Endothelial cell (in vitro differentiated cells): Measurements from ENCODE around the gene RGS3. TPM values are rescaled to one million over a fixed set of nuclear protein-coding genes. Genes with fewer than 3 reads are reported as not detected.

Experiments used
- DNase-seq: peaks from one replicate; pipeline ENCODE4 v3.0.0; 2021; ENCODE audit warnings: low spot score
- H3K27ac Mint-ChIP-seq: one replicate; pipeline ENCODE4 v1.8.0; 2021; ENCODE audit warnings: mixed read lengths, inconsistent platforms; ENCODE audit not compliant: unreplicated experiment
- H3K27me3 Mint-ChIP-seq: one replicate; pipeline ENCODE4 v1.8.0; 2021; ENCODE audit warnings: mild to moderate bottlenecking, moderate library complexity, mixed read lengths, inconsistent platforms; ENCODE audit not compliant: unreplicated experiment
- H3K36me3 Mint-ChIP-seq: one replicate; pipeline ENCODE4 v1.8.0; 2021; ENCODE audit warnings: mild to moderate bottlenecking, low read depth, mixed read lengths, inconsistent platforms; ENCODE audit not compliant: unreplicated experiment
- H3K4me1 Mint-ChIP-seq: one replicate; pipeline ENCODE4 v1.8.0; 2021; ENCODE audit warnings: mild to moderate bottlenecking, mixed read lengths, inconsistent platforms; ENCODE audit not compliant: unreplicated experiment
- H3K4me3 Mint-ChIP-seq: one replicate; pipeline ENCODE4 v1.8.0; 2021; ENCODE audit warnings: mild to moderate bottlenecking, mixed read lengths, inconsistent platforms; ENCODE audit not compliant: unreplicated experiment
- H3K9me3 Mint-ChIP-seq: one replicate; pipeline ENCODE4 v1.8.0; 2021; ENCODE audit warnings: mixed read lengths, inconsistent platforms; ENCODE audit not compliant: unreplicated experiment
- total RNA-seq: library from RNA; stranded (reverse); fragmentation: NEBNext Ultra II Directional; extraction: Animal tissue kit (Norgen Biotek cat#: 25700); gene quantifications from one replicate; pipeline ENCODE4 v1.2.1, GENCODE V29; 2021; ENCODE audit not compliant: unreplicated experiment
- TF ChIP-seq, protein P1 (sequence below): fragments of 200-600 bp; sonication (generic); IDR thresholded peaks from one replicate; pipeline ENCODE4 v1.5.0; 2021; ENCODE audit warnings: antibody characterized with exemption; ENCODE audit not compliant: unreplicated experiment

RGS3 gene
- total RNA-seq, 1 donor from 2014 or later: 474 TPM

DNA sequence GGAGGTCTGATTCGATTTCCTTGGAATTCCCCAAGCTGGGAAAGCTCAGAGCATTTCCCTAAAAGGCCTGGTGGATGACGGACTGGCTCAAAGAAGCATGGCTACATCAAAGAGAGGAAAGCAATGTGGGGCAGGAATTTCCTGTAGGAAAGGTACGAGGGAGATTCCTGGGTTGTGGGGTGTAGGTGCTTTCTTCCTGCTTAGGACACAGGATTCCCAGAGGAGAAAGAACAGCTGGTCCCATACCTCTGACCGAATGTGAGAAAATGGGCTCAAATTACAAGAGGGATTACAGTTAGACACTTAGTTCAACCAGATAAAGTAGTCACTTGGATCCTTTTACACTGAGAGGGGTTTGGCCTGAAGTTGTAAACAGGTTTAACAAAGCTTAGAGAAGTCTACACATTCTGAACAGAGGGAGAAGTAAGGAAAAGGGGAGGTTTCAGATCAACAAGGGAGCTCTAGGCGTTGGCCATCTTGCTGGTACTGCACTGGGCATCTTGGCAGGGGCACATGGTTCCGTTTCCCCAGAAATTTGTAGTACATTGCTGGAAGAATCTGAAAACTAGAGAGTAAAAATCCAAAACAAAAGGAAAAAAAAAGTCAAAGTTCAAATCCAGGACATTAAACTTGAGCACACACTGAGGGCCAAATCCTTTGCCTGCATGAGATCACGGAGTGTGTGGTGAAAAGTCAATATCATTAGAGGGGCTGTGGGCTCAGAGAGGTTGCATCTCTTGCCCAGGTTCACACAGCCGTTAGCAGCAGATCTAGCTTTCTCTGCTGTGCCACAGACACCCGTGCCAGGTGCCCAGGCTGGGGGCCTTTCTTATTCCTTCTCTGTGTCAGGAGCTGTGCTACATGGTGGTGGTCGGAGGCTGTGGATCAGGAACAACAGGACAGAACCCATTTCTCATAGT is 171.3 kb downstream of the RGS3 start:
- DNase-seq: peak; percentile 47
- TF ChIP-seq, protein P1, sequence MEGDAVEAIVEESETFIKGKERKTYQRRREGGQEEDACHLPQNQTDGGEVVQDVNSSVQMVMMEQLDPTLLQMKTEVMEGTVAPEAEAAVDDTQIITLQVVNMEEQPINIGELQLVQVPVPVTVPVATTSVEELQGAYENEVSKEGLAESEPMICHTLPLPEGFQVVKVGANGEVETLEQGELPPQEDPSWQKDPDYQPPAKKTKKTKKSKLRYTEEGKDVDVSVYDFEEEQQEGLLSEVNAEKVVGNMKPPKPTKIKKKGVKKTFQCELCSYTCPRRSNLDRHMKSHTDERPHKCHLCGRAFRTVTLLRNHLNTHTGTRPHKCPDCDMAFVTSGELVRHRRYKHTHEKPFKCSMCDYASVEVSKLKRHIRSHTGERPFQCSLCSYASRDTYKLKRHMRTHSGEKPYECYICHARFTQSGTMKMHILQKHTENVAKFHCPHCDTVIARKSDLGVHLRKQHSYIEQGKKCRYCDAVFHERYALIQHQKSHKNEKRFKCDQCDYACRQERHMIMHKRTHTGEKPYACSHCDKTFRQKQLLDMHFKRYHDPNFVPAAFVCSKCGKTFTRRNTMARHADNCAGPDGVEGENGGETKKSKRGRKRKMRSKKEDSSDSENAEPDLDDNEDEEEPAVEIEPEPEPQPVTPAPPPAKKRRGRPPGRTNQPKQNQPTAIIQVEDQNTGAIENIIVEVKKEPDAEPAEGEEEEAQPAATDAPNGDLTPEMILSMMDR: no peak
- Mint-ChIP-seq H3K27ac (peak overlapping the region; percentile 97), H3K4me1 (peaks cover 52% of the 10 kb centered on the region), H3K9me3 (no peaks in the 10 kb centered on the region), H3K4me3 (peak overlapping the region; percentile 17), H3K36me3 (no peaks in the 10 kb centered on the region), H3K27me3 (peaks cover 20% of the 10 kb centered on the region)

DNA sequence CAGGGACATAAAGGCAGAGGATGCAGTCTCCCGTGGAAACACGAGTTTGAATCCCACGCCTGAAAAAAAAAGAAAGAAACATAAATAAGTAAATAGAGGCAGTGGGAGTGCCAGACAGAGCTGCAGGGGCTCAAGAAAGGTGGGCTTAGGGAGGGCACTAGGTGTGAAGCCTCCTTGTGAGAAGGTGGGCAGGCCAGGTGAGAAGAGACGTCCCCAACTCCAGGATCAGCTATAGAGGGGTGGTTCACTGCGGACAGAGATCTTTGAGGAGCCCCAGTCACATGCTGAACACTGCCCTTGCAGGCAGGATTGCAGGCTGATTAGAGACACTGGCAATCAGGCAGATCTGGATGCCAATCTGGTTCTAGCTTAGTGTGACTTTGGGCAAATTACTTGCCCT is 172.1 kb downstream of the RGS3 start:
- Mint-ChIP-seq H3K9me3 (no peaks in the 10 kb centered on the region), H3K4me1 (peaks cover 52% of the 10 kb centered on the region), H3K27ac (peak overlapping the region; percentile 97), H3K27me3 (peaks cover 20% of the 10 kb centered on the region), H3K36me3 (no peaks in the 10 kb centered on the region), H3K4me3 (no peak overlapping the region)
- DNase-seq: no peak
- TF ChIP-seq, protein P1: no peak

DNA sequence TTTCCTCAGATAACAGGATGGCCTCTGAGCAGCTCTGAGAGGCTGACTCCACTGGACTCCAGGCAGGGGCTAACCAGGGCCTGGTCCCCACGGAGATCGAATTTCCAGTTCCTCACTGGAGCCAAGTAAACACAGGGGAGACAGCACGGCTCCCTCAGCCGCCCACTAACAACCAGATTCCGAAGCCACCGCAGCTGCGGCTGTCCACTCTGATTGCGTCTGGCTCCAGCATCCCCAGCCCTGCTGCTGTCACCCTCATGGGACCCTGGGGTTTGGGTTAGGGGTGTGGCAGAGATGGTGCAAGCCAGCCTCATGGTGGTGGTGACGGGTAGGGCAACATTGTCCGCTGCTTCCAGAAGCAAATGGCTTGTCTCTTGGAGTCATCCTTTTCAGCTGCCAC is 172.6 kb downstream of the RGS3 start:
- no peak for DNase-seq

DNA sequence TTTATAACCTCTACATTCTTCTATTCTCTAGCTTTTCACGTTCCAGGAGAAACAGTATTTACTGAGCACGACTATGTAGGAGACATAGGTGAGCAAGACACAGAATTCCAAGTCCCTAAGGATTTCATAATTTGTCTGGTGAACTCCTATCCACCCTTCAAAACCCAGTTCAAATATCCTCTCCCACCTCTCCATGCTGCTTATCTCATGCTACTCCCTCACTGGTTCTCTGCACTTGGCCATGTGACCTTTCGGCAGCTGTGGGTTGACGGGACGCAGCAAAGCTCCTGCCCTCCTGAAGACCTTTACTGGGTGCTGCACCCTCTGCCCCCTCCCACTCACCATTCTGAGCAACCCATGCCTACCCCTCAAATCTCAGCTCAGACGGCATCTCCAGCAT is 173.2 kb downstream of the RGS3 start:
- H3K27me3 Mint-ChIP-seq: peaks cover 22% of the 10 kb centered on the region
- peak overlapping the region; percentile 78 for H3K27ac Mint-ChIP-seq
- TF ChIP-seq, protein P1: no peak
- H3K36me3 Mint-ChIP-seq: no peaks in the 10 kb centered on the region
- no peaks in the 10 kb centered on the region for H3K9me3 Mint-ChIP-seq
- H3K4me3 Mint-ChIP-seq: no peak overlapping the region
- H3K4me1 Mint-ChIP-seq: peaks cover 52% of the 10 kb centered on the region
- DNase-seq: no peak

More for the DNA sequence above, 172.6 kb downstream of the RGS3 start:
- Mint-ChIP-seq H3K9me3 (no peaks in the 10 kb centered on the region), H3K4me3 (no peak overlapping the region), H3K36me3 (no peaks in the 10 kb centered on the region), H3K4me1 (peaks cover 52% of the 10 kb centered on the region), H3K27ac (peak overlapping the region; percentile 97), H3K27me3 (peaks cover 22% of the 10 kb centered on the region)
- TF ChIP-seq, protein P1: no peak

DNA sequence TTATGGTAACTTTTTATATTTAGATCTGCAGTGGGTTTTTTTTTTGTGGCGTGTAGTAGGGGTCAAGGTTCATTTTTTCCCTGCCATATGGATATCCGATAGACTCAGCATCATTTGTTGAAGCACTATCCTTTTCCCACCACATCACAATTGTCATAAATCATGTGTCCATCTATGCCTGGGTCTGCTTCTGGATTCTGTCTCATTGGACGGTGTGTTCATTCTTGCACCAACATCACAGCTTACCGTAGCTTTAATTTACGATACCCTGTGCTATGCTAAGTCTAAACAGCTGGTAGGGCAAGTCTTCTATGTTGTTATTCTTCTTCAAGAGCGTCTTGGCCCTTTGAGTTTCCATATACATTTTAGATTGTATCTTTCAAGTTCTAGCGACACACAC is 175.0 kb downstream of the RGS3 start:
- no peaks in the 10 kb centered on the region for H3K9me3 Mint-ChIP-seq
- H3K4me3 Mint-ChIP-seq: no peak overlapping the region
- DNase-seq: no peak
- H3K36me3 Mint-ChIP-seq: no peaks in the 10 kb centered on the region
- TF ChIP-seq, protein P1: no peak
- no peak overlapping the region for H3K27ac Mint-ChIP-seq
- peaks cover 40% of the 10 kb centered on the region for H3K4me1 Mint-ChIP-seq
- H3K27me3 Mint-ChIP-seq: peaks cover 15% of the 10 kb centered on the region
